A549 treated with Mapracorat at 1 μM for 4 hours (cell line): ENCODE data around the gene XIRP2. TPM values are rescaled to one million over a fixed set of nuclear protein-coding genes. Genes with fewer than 3 reads are reported as not detected.

Experiments
- total RNA-seq: library from RNA; stranded (reverse); fragments of 200-300 nt; extraction: Qiagen RNA extraction; gene quantifications from 5 replicates; pipeline ENCODE4 v1.2.3, GENCODE V29; 2022

Gene XIRP2
- not detected in 5 replicates for total RNA-seq

GRCh38 chr2:166888180-166888579 is at the start of gene XIRP2:
Gene XIRP2 (plus strand): TSS chr2:166888480. CDS start chr2:166903483, 15,003 bp downstream.

GRCh38 chr2:167292430-167293171 is 404.3 kb downstream of the XIRP2 start, which contains the start of gene B3GALT1:
Gene B3GALT1 (plus strand): TSS chr2:167293001.

